Gastrocnemius medialis (tissue), 4 donors: ENCODE data around the gene KRT86. TPM values are rescaled to one million over a fixed set of nuclear protein-coding genes. Genes with fewer than 3 reads are reported as not detected.

ENCODE experiments used
- ATAC-seq, 2 donors: fragments of 150-250 bp; one replicate each; pipeline ENCODE4 v1.9.1; 2016
- DNase-seq, 2 donors: peaks; one replicate each; pipeline ENCODE4 v3.0.0-alpha.2; 2019
- H3K27ac ChIP-seq, 4 donors: fragments of 200-600 bp; sonication (generic); 1 replicate in 1 of 4; 2 replicates in 3 of 4; pipeline ENCODE4 v1.5.1; 2016 to 2018; ENCODE audit warnings: mild to moderate bottlenecking in 2 of 4, moderate library complexity in 1 of 4
- H3K27me3 ChIP-seq, 3 donors: fragments of 200-600 bp; sonication (generic) in 2 of 3; 1 replicate in 1 of 3; 2 replicates in 2 of 3; pipeline versions ENCODE4 v1.5.1 to v1.6.0; 2016 to 2019; ENCODE audit warnings: mild to moderate bottlenecking in 1 of 3, moderate library complexity in 1 of 3
- H3K36me3 ChIP-seq, 2 donors: fragments of 200-600 bp; sonication (generic) in 1 of 2; one replicate each; pipeline ENCODE4 v1.5.1; 2017 to 2018
- H3K4me1 ChIP-seq, 2 donors: fragments of 200-600 bp; sonication (generic) in 1 of 2; one replicate each; pipeline ENCODE4 v1.5.1; 2016 to 2017; ENCODE audit warnings: mild to moderate bottlenecking in 2 of 2
- H3K4me3 ChIP-seq, 4 donors: fragments of 200-600 bp; sonication (generic) in 3 of 4; 1 replicate in 1 of 4; 2 replicates in 3 of 4; pipeline ENCODE4 v1.5.1; 2016 to 2019; ENCODE audit warnings: mild to moderate bottlenecking in 2 of 4
- H3K9me3 ChIP-seq, 3 donors: fragments of 200-600 bp; sonication (generic) in 2 of 3; 1 replicate in 1 of 3; 2 replicates in 2 of 3; pipeline ENCODE4 v1.5.1; 2016 to 2019
- POLR2A ChIP-seq, 2 donors: fragments of 450-650 bp; IDR thresholded peaks; one replicate each; pipeline ENCODE4 v1.6.1; 2017; ENCODE audit warnings: antibody characterized with exemption in 2 of 2, mild to moderate bottlenecking in 2 of 2, moderate library complexity in 2 of 2
- in situ Hi-C, 4 donors: fragments of 200-750 bp; cut with MboI; loops; one replicate each; pipeline versions ENCODE4 v1.15.0 to v1.8.0; 2017; ENCODE audit warnings: low sequenced_read_pairs in 4 of 4
- intact Hi-C: fragments of 100-400 bp; cut with DNase I; formaldehyde crosslinking; loops from one replicate; pipeline ENCODE4 v1.15.1; 2023; ENCODE audit warnings: low total_unique reads
- total RNA-seq, 4 donors: library from RNA; depleted of rRNA; stranded (reverse); fragments of >200 nt; gene quantifications; one replicate each; pipeline versions ENCODE4 v1.1.0 to v1.2.3, GENCODE V29; 2016
- TF ChIP-seq, protein P1 (sequence below), 5 experiments: fragments of 450-650 bp in 3 of 5; fragments of 200-600 bp in 2 of 5; sonication (generic) in 2 of 5; IDR thresholded peaks in 4 of 5; conservative IDR thresholded peaks in 1 of 5; 1 replicate in 4 of 5; 2 replicates in 1 of 5; pipeline ENCODE4 v1.5.1; 2016 to 2019; ENCODE audit warnings: antibody characterized with exemption in 5 of 5, mild to moderate bottlenecking in 3 of 5, moderate library complexity in 3 of 5

KRT86 gene
- total RNA-seq, 4 donors from 2014 or later: 0.24 TPM; not detected in 3

DNA sequence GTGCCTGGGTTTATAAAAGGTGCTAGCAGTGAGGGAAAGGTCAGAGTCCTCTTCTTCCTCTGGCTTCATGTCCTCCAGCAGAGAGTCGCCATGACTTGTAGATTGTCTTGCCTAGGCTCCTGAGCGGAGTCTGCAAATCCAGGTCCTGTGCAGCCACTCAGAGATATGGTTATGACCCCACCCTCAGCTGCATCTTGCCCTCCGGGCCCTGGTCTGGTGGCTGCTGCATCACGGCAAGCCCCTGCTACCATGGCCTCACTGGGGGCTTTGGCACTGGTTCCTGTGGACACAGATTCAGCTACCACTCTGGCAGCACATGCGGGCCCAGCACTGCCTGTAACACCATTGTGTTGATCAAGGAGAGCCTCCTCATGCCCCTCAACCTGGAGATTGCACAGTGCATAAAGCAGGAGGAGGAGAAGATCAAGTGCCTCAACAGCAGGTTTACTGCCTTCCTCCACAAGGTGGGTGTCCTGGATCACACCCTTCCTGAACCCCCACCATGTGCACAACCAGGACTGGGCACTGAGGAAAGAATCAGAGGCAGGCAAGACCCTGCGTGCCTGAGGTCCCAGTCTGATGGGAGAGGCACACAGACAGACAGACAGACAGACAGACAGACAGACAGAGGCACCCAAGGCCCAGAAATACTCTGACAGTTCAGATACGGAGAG lies 10.5 kb upstream of the KRT86 start:
- TF ChIP-seq, protein P1, sequence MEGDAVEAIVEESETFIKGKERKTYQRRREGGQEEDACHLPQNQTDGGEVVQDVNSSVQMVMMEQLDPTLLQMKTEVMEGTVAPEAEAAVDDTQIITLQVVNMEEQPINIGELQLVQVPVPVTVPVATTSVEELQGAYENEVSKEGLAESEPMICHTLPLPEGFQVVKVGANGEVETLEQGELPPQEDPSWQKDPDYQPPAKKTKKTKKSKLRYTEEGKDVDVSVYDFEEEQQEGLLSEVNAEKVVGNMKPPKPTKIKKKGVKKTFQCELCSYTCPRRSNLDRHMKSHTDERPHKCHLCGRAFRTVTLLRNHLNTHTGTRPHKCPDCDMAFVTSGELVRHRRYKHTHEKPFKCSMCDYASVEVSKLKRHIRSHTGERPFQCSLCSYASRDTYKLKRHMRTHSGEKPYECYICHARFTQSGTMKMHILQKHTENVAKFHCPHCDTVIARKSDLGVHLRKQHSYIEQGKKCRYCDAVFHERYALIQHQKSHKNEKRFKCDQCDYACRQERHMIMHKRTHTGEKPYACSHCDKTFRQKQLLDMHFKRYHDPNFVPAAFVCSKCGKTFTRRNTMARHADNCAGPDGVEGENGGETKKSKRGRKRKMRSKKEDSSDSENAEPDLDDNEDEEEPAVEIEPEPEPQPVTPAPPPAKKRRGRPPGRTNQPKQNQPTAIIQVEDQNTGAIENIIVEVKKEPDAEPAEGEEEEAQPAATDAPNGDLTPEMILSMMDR (IDR thresholded peaks at IDR 0.05 in 4 of 5, conservative IDR thresholded peaks at IDR 0.05 in 1 of 5): no peak
- TF ChIP-seq POLR2A (IDR thresholded peaks at IDR 0.05): no peak
- Histone ChIP-seq H3K36me3 (no peaks in the 10 kb centered on the region), H3K9me3 (no peaks in the 10 kb centered on the region), H3K4me1 (no peaks in the 10 kb centered on the region), H3K4me3 (no peak overlapping the region), H3K27me3 (peaks cover 1 to 9% (median 6%) of the 10 kb centered on the region in 3 donors), H3K27ac (no peak overlapping the region)
- ATAC-seq (no peak), DNase-seq (no peak)
- intact Hi-C loops (loop anchor here (2.0 kb wide), 1 partner anchor 15 kb away; no protein-coding TSS in a partner anchor), in situ Hi-C loops (no loop called here)

DNA sequence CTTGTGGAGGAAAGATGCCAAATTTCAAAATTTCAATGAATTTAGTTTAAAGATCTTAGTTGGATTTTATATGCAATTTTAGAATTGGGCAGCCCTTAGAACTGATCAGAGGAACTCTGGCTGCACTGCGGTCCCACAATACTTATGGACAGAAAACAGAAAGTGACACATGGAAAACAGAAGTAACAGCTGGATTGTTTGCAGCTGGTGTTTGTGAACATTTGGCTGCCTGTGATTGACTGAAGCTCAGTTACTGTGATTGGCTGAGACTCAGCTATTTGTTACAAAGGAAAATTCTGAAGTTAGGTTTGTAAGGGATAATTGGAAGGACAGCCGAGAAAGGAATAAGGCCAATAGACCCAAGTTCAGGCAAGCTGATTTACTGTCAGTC lies 10.0 kb upstream of the KRT86 start:
- DNase-seq (no peak), ATAC-seq (peak; percentile 36 to 42)
- peaks cover 0 to 5% (median 2%) of the 10 kb centered on the region in 3 donors for H3K27me3 ChIP-seq
- intact Hi-C loops: no loop called here
- TF ChIP-seq, protein P1 (IDR thresholded peaks at IDR 0.05 in 4 of 5, conservative IDR thresholded peaks at IDR 0.05 in 1 of 5): no peak
- TF ChIP-seq POLR2A (IDR thresholded peaks at IDR 0.05): no peak
- in situ Hi-C loops: no loop called here
- no peaks in the 10 kb centered on the region for H3K4me1 ChIP-seq
- no peak overlapping the region for H3K27ac ChIP-seq
- H3K36me3 ChIP-seq: no peaks in the 10 kb centered on the region
- H3K4me3 ChIP-seq: no peak overlapping the region
- no peaks in the 10 kb centered on the region for H3K9me3 ChIP-seq

DNA sequence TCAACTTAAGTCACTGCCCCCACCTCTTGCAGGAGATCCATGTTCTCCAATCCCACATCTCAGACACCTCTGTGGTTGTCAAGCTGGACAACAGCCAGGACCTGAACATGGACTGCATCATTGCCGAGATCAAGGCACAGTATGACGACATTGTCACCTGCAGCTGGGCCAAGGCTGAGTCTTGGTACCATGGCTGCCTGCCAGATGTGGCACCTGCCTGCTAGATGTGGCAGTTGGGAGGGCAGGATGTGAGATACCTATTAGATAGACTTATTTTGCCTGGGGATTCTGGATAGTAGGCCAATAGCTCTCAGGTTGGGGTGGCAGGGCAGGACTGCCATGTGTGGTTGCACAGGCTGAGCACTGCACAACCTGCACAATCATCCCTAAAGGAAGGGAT lies 7.9 kb upstream of the KRT86 start:
- Histone ChIP-seq H3K27ac (no peak overlapping the region), H3K9me3 (no peaks in the 10 kb centered on the region), H3K4me1 (no peaks in the 10 kb centered on the region), H3K36me3 (no peaks in the 10 kb centered on the region), H3K4me3 (no peak overlapping the region), H3K27me3 (peaks cover 0 to 2% (median 0%) of the 10 kb centered on the region in 3 donors)
- intact Hi-C loops (no loop called here), in situ Hi-C loops (no loop called here)
- TF ChIP-seq, protein P1 (IDR thresholded peaks at IDR 0.05 in 4 of 5, conservative IDR thresholded peaks at IDR 0.05 in 1 of 5): no peak
- TF ChIP-seq POLR2A (IDR thresholded peaks at IDR 0.05): no peak
- DNase-seq (no peak), ATAC-seq (no peak)

DNA sequence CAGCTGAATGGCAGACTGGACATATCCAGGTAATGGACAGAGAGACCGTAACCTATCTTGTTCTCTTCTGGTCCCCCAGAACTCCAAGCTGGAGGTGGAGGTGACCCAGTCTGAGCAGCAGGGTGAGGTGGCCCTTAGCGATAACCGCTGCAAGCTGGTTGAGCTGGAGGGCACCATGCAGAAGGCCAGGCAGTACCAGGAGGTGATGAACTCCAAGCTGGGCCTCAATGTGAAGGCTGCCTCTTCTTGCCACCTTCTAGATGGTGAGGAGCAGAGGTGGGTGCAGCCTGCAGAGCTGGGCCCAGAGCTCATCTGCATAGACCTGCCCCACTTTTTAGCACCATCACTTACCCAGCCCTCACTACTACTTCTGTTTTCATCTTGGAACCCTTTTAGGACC lies 7.2 kb upstream of the KRT86 start:
- Histone ChIP-seq H3K9me3 (no peaks in the 10 kb centered on the region), H3K27me3 (peaks cover 0 to 2% (median 0%) of the 10 kb centered on the region in 3 donors), H3K4me1 (no peaks in the 10 kb centered on the region), H3K27ac (no peak overlapping the region), H3K36me3 (no peaks in the 10 kb centered on the region), H3K4me3 (no peak overlapping the region)
- ATAC-seq: no peak
- in situ Hi-C loops: no loop called here
- peak in 1 of 2 donors; percentile 1 for DNase-seq
- no peak for TF ChIP-seq POLR2A (IDR thresholded peaks at IDR 0.05)
- intact Hi-C loops: no loop called here

DNA sequence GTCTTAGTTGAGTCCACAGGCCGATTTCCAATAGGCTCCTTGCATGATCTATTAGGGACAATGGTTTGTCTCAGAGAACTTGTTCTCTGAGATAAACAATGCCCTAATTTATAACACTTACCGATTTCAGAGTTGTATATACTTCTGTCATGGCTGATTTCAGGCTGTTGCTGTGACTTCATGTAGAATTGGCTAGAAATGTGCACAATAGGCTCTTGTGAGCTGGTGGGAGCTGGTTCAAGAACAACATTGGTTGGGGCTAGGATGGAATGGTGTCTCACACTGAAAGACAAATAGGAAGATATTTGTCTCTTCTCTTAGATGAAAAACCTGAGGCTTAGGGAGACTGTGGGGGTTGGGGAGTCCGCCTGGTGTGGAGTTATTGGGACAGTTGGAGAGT lies 6.7 kb upstream of the KRT86 start:
- intact Hi-C loops: no loop called here
- in situ Hi-C loops: no loop called here
- Histone ChIP-seq H3K36me3 (no peaks in the 10 kb centered on the region), H3K27me3 (no peaks in the 10 kb centered on the region), H3K4me1 (no peaks in the 10 kb centered on the region), H3K4me3 (no peak overlapping the region), H3K9me3 (no peaks in the 10 kb centered on the region), H3K27ac (no peak overlapping the region)
- DNase-seq: no peak
- TF ChIP-seq, protein P1 (IDR thresholded peaks at IDR 0.05 in 4 of 5, conservative IDR thresholded peaks at IDR 0.05 in 1 of 5): no peak
- TF ChIP-seq POLR2A (IDR thresholded peaks at IDR 0.05): no peak
- ATAC-seq: no peak
